WTC11 (cell line): ENCODE measurements around the gene ZNF774.

ENCODE experiments used
- ETV6 ChIP-seq: sonication (generic); formaldehyde crosslinking; IDR thresholded peaks from 2 replicates; pipeline ENCODE4 v1.8.1; 2022; ENCODE audit warnings: mild to moderate bottlenecking, missing genetic modification reagents
- FOXJ3 ChIP-seq: sonication (generic); formaldehyde crosslinking; IDR thresholded peaks from 2 replicates; pipeline ENCODE4 v1.9.0; 2021; ENCODE audit warnings: missing genetic modification reagents, mild to moderate bottlenecking, borderline replicate concordance
- SP1 ChIP-seq: sonication (generic); formaldehyde crosslinking; conservative IDR thresholded peaks from 2 replicates; pipeline ENCODE4 v1.8.1; 2022; ENCODE audit warnings: missing genetic modification reagents
- TF ChIP-seq, protein P1 (sequence below): fragments of 200-600 bp; IDR thresholded peaks from 2 replicates; pipeline ENCODE4 v1.8.0; 2022; ENCODE audit warnings: antibody characterized with exemption
- TF ChIP-seq, protein P2 (sequence below): sonication (generic); formaldehyde crosslinking; IDR thresholded peaks from 2 replicates; pipeline ENCODE4 v1.8.1; 2023; ENCODE audit warnings: mild to moderate bottlenecking, moderate library complexity, missing genetic modification reagents

- TF ChIP-seq, protein P1, sequence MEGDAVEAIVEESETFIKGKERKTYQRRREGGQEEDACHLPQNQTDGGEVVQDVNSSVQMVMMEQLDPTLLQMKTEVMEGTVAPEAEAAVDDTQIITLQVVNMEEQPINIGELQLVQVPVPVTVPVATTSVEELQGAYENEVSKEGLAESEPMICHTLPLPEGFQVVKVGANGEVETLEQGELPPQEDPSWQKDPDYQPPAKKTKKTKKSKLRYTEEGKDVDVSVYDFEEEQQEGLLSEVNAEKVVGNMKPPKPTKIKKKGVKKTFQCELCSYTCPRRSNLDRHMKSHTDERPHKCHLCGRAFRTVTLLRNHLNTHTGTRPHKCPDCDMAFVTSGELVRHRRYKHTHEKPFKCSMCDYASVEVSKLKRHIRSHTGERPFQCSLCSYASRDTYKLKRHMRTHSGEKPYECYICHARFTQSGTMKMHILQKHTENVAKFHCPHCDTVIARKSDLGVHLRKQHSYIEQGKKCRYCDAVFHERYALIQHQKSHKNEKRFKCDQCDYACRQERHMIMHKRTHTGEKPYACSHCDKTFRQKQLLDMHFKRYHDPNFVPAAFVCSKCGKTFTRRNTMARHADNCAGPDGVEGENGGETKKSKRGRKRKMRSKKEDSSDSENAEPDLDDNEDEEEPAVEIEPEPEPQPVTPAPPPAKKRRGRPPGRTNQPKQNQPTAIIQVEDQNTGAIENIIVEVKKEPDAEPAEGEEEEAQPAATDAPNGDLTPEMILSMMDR, result no peak
- no peak for TF ChIP-seq SP1 (CRISPR knock-in tag)
- TF ChIP-seq ETV6 (CRISPR knock-in tag), result no peak
- no peak for TF ChIP-seq FOXJ3 (CRISPR knock-in tag)
- TF ChIP-seq, protein P2, sequence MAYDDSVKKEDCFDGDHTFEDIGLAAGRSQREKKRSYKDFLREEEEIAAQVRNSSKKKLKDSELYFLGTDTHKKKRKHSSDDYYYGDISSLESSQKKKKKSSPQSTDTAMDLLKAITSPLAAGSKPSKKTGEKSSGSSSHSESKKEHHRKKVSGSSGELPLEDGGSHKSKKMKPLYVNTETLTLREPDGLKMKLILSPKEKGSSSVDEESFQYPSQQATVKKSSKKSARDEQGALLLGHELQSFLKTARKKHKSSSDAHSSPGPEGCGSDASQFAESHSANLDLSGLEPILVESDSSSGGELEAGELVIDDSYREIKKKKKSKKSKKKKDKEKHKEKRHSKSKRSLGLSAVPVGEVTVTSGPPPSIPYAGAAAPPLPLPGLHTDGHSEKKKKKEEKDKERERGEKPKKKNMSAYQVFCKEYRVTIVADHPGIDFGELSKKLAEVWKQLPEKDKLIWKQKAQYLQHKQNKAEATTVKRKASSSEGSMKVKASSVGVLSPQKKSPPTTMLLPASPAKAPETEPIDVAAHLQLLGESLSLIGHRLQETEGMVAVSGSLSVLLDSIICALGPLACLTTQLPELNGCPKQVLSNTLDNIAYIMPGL, result no peak
These were observed 24.8 kb upstream of the ZNF774 start for GRCh38 chr15:90327311-90327710.
